Peyer's patch (tissue), 4 donors: ENCODE data around the gene OBI1. TPM values are rescaled to one million over a fixed set of nuclear protein-coding genes. Genes with fewer than 3 reads are reported as not detected.
"Not testable (repeated sequence)": the region's sequence is repeated elsewhere in the genome, so short reads cannot be mapped to it uniquely, and the experiment has no call there.

Source experiments
- DNase-seq, 3 donors: peaks; one replicate each; pipeline ENCODE4 v3.0.0-alpha.2; 2017 to 2019
- H3K27ac ChIP-seq, 4 donors: fragments of 200-600 bp; sonication (generic); one replicate each; pipeline ENCODE4 v1.5.1; 2016 to 2019
- H3K27me3 ChIP-seq, 2 donors: fragments of 200-600 bp; sonication (generic); one replicate each; pipeline ENCODE4 v1.5.1; 2019
- H3K36me3 ChIP-seq, 3 donors: fragments of 200-600 bp; sonication (generic); one replicate each; pipeline ENCODE4 v1.5.1; 2016 to 2019
- H3K4me1 ChIP-seq, 4 donors: fragments of 200-600 bp; sonication (generic); one replicate each; pipeline ENCODE4 v1.5.1; 2016 to 2019
- H3K4me3 ChIP-seq, 4 donors: fragments of 200-600 bp; sonication (generic); 1 replicate in 3 of 4; 2 replicates in 1 of 4; pipeline ENCODE4 v1.5.1; 2016 to 2019; ENCODE audit warnings: mild to moderate bottlenecking in 1 of 4
- H3K9me3 ChIP-seq, 4 donors: fragments of 200-600 bp; sonication (generic); one replicate each; pipeline ENCODE4 v1.5.1; 2016 to 2019; ENCODE audit warnings: mild to moderate bottlenecking in 1 of 4
- CTCF ChIP-seq, 6 experiments: fragments of 450-650 bp in 4 of 6; fragments of 200-600 bp in 2 of 6; sonication (generic) in 1 of 6; IDR thresholded peaks; one replicate each; pipeline ENCODE4 v1.5.1; 2017 to 2019; ENCODE audit warnings: antibody characterized with exemption in 6 of 6, mild to moderate bottlenecking in 3 of 6, moderate library complexity in 1 of 6
- POLR2A ChIP-seq, 2 donors: fragments of 450-650 bp; IDR thresholded peaks; one replicate each; pipeline ENCODE4 v1.5.1; 2017; ENCODE audit warnings: antibody characterized with exemption in 2 of 2, mild to moderate bottlenecking in 2 of 2, moderate library complexity in 2 of 2
- total RNA-seq, 4 donors: library from RNA; depleted of rRNA; stranded (reverse); fragments of >200 nt; gene quantifications; one replicate each; pipeline ENCODE4 v1.1.0, GENCODE V29; 2016

The OBI1 gene
- total RNA-seq, 4 donors from 2014 or later, result 4.4 to 13.2 (median 7.9) TPM

- no peaks in the 10 kb centered on the region for H3K36me3 ChIP-seq
- no peaks in the 10 kb centered on the region for H3K27me3 ChIP-seq
- DNase-seq, result no peak
- TF ChIP-seq POLR2A (IDR thresholded peaks at IDR 0.05) (no peak), CTCF (IDR thresholded peaks at IDR 0.05) (no peak)
- H3K4me3 ChIP-seq, result no peak overlapping the region
- H3K4me1 ChIP-seq, result peaks cover 0 to 15% (median 6%) of the 10 kb centered on the region in 4 donors
- no peak overlapping the region for H3K27ac ChIP-seq
- no peaks in the 10 kb centered on the region for H3K9me3 ChIP-seq
Observed at GRCh38 chr13:78655906-78656305, 3.0 kb downstream of the OBI1 start.

DNA sequence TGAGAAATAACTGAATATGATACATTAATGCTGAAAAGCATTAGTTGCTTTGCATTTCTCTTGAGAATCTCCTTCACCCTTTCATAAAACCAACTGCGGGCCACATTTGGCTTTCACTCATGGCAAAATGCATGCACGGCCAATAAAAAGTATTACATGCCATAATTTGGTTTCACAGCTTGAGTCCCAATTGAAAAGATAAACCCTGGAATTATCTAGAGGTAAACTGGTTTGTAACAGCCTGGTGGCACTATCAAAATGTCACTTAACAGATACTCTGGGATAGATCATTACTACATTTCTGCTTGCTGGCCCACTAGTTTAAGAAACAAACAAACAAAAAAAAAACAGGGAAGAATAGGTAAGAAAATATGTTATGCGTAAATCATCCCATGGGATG, 3.9 kb downstream of the OBI1 start:
- Histone ChIP-seq H3K9me3 (no peaks in the 10 kb centered on the region), H3K4me3 (no peak overlapping the region), H3K27me3 (no peaks in the 10 kb centered on the region), H3K27ac (no peak overlapping the region), H3K4me1 (peaks cover 0 to 15% (median 7%) of the 10 kb centered on the region in 4 donors), H3K36me3 (no peaks in the 10 kb centered on the region)
- no peak for DNase-seq
- TF ChIP-seq POLR2A (IDR thresholded peaks at IDR 0.05), result no peak
- no peak for TF ChIP-seq CTCF (IDR thresholded peaks at IDR 0.05)

- Histone ChIP-seq H3K27me3 (no peaks in the 10 kb centered on the region), H3K36me3 (no peaks in the 10 kb centered on the region), H3K27ac (no peak overlapping the region), H3K9me3 (no peaks in the 10 kb centered on the region), H3K4me3 (no peak overlapping the region), H3K4me1 (peaks cover 0 to 16% (median 4%) of the 10 kb centered on the region in 4 donors)
- no peak for DNase-seq
- TF ChIP-seq POLR2A (IDR thresholded peaks at IDR 0.05), result no peak
- no peak for TF ChIP-seq CTCF (IDR thresholded peaks at IDR 0.05)
Observed at GRCh38 chr13:78652651-78653050, 6.3 kb downstream of the OBI1 start.

- no peaks in the 10 kb centered on the region for H3K9me3 ChIP-seq
- TF ChIP-seq CTCF (IDR thresholded peaks at IDR 0.05), result no peak
- TF ChIP-seq POLR2A (IDR thresholded peaks at IDR 0.05), result no peak
Observed at GRCh38 chr13:78650717-78651083, 8.3 kb downstream of the OBI1 start.

GRCh38 chr13:78649997-78650716, 8.8 kb downstream of the OBI1 start:
- H3K4me3 ChIP-seq, result no peak overlapping the region
- peaks cover 0 to 16% (median 0%) of the 10 kb centered on the region in 4 donors for H3K4me1 ChIP-seq
- no peaks in the 10 kb centered on the region for H3K36me3 ChIP-seq
- TF ChIP-seq CTCF (IDR thresholded peaks at IDR 0.05) (no peak), POLR2A (IDR thresholded peaks at IDR 0.05) (no peak)
- H3K9me3 ChIP-seq, result no peaks in the 10 kb centered on the region
- no peak for DNase-seq
- H3K27ac ChIP-seq, result no peak overlapping the region
- no peaks in the 10 kb centered on the region for H3K27me3 ChIP-seq

More at GRCh38 chr13:78650717-78651083, 8.3 kb downstream of the OBI1 start:
- no peak overlapping the region for H3K27ac ChIP-seq
- no peak overlapping the region for H3K4me3 ChIP-seq
- H3K27me3 ChIP-seq, result no peaks in the 10 kb centered on the region
- no peaks in the 10 kb centered on the region for H3K36me3 ChIP-seq
- peaks cover 0 to 16% (median 0%) of the 10 kb centered on the region in 4 donors for H3K4me1 ChIP-seq
- DNase-seq, result no peak

- not testable (repeated sequence) for H3K27ac ChIP-seq, H3K4me3 ChIP-seq, H3K9me3 ChIP-seq, H3K27me3 ChIP-seq, DNase-seq, H3K36me3 ChIP-seq
- H3K4me1 ChIP-seq, result peaks cover 0 to 16% (median 0%) of the 10 kb centered on the region in 4 donors
Observed at GRCh38 chr13:78647109-78647678, 11.8 kb downstream of the OBI1 start.
